ENCODE data around the gene GLIS1. TPM values are rescaled to one million over a fixed set of nuclear protein-coding genes. Genes with fewer than 3 reads are reported as not detected.

The GLIS1 gene
- total and polyA plus RNA-seq, 2 donors = 0.42 to 2.0 TPM

DNA sequence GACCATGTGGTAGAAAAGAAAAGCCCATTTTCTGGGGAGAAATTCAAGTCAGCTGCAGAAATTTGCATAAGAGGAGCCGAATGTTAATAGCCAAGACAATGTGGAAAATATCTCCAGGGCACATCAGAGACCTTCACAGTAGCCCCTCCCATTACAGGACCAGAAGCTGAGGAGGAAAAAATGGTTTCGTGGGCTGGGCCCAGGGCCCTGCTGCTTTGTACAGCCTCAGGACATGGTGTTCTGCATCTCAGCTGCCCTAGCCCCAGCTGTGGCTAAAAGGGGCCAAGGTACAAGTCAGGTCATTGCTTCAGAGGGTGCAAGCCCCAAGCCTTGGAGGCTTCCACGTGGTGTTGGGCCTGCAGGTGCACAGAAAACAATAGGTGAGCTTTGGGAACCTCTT, 171.5 kb downstream of the GLIS1 start:
- H3K4me1 ChIP-seq (ENCODE audit: insufficient read depth) = no peaks in the 10 kb centered on the region
- H3K27ac ChIP-seq (ENCODE audit: low read depth) = no peak overlapping the region
- no peak for DNase-seq (ENCODE audit: extremely low spot score)
- 71% methylated on average over 3 of the region's 3 CpGs for WGBS
- H3K4me3 ChIP-seq (ENCODE audit: low read depth, low read length) = no peak overlapping the region
- H3K36me3 ChIP-seq (ENCODE audit: insufficient read depth) = no peaks in the 10 kb centered on the region

DNA sequence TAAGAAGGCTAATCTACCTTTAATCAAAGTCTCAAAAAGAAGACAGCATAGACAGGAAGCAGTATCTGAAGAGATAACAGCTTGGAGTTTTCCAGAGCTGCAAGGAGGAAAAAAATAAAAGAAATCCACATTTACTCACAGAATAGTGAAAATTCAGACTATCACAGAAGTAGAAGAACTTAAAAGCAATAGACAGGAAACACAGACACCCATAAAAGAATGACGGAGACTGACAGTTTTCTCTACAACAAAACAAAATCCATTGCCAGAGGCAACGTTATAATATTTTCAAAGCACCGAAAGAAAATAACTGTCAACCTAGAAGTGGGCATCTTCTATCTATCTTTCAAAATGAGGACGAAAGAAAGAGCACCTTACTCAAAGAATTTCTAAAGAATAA, 175.4 kb downstream of the GLIS1 start:
- Histone ChIP-seq H3K4me3 (ENCODE audit: low read depth, low read length) (no peak overlapping the region), H3K4me1 (ENCODE audit: insufficient read depth) (no peaks in the 10 kb centered on the region), H3K27ac (ENCODE audit: low read depth) (no peak overlapping the region), H3K36me3 (ENCODE audit: insufficient read depth) (no peaks in the 10 kb centered on the region)
- no peak for DNase-seq (ENCODE audit: extremely low spot score)
- 63% methylated on average over 4 of the region's 4 CpGs for WGBS

GRCh38 chr1:53562981-53563379, 176.0 kb downstream of the GLIS1 start:
- Histone ChIP-seq H3K4me1 (ENCODE audit: insufficient read depth) (no peaks in the 10 kb centered on the region), H3K4me3 (ENCODE audit: low read depth, low read length) (no peak overlapping the region), H3K27ac (ENCODE audit: low read depth) (no peak overlapping the region), H3K36me3 (ENCODE audit: insufficient read depth) (no peaks in the 10 kb centered on the region)
- 93% methylated on average over 3 of the region's 3 CpGs for WGBS
- no peak for DNase-seq (ENCODE audit: extremely low spot score)

DNA sequence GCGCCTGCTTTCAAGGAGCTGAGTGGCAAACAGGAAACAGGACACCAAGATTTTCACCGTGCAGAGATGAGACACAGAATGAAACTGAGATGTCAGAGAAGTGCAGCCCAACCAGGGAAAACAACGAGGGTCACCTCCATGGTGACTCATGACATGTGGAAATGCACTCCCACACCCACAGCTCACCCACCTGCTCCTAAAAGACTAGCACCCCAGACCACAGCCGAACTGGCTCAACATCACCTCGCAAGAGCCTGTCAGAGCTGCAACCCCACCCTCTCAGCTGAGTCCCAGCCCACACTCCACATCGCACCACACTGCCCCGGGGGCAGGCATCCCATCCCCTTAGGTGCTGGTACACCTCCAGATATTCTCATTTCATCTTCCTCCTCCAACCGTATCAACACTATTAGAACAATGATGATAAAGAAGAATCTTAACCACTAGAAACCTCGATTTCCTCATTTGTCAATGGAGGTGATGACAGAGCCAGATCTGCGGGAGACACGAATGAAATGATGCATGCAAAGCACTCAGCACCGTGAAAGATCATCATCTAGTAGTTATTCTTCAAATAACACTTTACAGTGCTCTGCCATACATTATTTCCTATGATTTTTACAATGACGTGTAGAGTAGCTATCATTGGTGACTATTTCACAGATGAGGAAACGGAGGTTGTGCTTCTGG, 176.5 kb downstream of the GLIS1 start:
- no peak overlapping the region for H3K27ac ChIP-seq (ENCODE audit: low read depth)
- H3K36me3 ChIP-seq (ENCODE audit: insufficient read depth) = no peaks in the 10 kb centered on the region
- no peaks in the 10 kb centered on the region for H3K4me1 ChIP-seq (ENCODE audit: insufficient read depth)
- DNase-seq (ENCODE audit: extremely low spot score) = no peak
- H3K4me3 ChIP-seq (ENCODE audit: low read depth, low read length) = no peak overlapping the region
- WGBS = 72% methylated on average over 14 of the region's 14 CpGs

GRCh38 chr1:53561503-53562105, 177.4 kb downstream of the GLIS1 start:
- 74% methylated on average over 11 of the region's 11 CpGs for WGBS
- no peaks in the 10 kb centered on the region for H3K36me3 ChIP-seq (ENCODE audit: insufficient read depth)
- DNase-seq (ENCODE audit: extremely low spot score) = no peak
- no peak overlapping the region for H3K27ac ChIP-seq (ENCODE audit: low read depth)
- H3K4me1 ChIP-seq (ENCODE audit: insufficient read depth) = no peaks in the 10 kb centered on the region
- no peak overlapping the region for H3K4me3 ChIP-seq (ENCODE audit: low read depth, low read length)

GRCh38 chr1:53560581-53561502, 178.1 kb downstream of the GLIS1 start:
- no peaks in the 10 kb centered on the region for H3K36me3 ChIP-seq (ENCODE audit: insufficient read depth)
- H3K4me3 ChIP-seq (ENCODE audit: low read depth, low read length) = no peak overlapping the region
- no peak overlapping the region for H3K27ac ChIP-seq (ENCODE audit: low read depth)
- DNase-seq (ENCODE audit: extremely low spot score) = no peak
- H3K4me1 ChIP-seq (ENCODE audit: insufficient read depth) = no peaks in the 10 kb centered on the region
- WGBS = 82% methylated on average over 15 of the region's 15 CpGs

DNA sequence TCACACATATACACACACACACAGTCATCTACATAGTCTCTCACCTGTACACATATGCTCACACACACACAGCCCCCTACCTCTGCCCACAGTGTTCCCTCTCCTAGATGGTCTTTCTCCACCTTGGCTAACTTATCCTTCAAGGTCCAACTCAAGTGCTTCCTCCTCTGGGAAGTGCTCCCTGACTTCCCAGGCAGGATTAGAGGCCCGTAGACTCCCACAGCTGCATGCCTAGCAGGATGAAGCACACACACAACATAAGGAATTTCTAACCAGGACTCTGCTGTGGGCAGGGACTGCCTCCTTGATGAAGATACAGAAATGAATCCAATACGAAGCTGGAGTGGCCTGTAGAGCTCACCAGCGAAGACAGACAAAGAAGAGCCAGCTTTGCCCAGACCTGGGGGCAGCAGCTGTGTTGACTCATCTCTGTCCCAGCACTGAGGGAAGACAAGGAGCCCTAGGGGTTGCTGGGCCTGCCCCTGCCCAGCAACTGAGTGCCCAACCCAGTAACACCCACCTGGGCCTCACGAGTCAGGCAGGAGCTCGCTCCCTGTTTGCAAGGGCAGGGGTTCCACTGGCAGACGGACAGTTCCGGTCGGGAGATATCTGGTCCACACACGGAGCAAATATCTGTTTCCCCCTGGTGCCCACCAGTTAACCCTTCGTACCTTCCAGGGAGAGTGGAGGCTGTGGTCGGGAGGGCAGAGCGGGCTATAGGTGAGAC, 178.9 kb downstream of the GLIS1 start:
- no peak for DNase-seq (ENCODE audit: extremely low spot score)
- WGBS = 87% methylated on average over 12 of the region's 12 CpGs
- H3K4me1 ChIP-seq (ENCODE audit: insufficient read depth) = no peaks in the 10 kb centered on the region
- no peak overlapping the region for H3K4me3 ChIP-seq (ENCODE audit: low read depth, low read length)
- H3K36me3 ChIP-seq (ENCODE audit: insufficient read depth) = no peaks in the 10 kb centered on the region
- H3K27ac ChIP-seq (ENCODE audit: low read depth) = no peak overlapping the region

DNA sequence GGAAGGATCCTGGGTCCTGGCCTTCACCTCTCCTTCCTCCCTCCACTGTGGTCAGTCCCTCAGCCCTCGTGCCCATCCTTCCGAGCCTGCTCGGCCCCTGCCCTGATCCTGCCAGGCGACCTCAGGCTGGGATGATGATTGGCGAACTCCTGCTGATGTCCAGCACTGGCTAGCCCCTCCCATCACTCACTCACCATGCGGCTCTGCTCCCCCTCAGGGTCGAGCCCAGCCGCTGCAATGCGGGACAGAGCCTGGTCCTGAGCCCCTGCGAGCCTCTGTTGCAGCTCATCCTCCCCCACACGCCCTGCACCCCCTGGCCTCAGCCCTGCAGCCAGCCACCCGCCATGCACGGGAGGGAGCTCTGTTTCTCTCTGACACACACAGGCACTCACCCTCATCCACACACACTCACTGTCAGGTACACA, 179.6 kb downstream of the GLIS1 start:
- no peaks in the 10 kb centered on the region for H3K36me3 ChIP-seq (ENCODE audit: insufficient read depth)
- no peak overlapping the region for H3K4me3 ChIP-seq (ENCODE audit: low read depth, low read length)
- no peak for DNase-seq (ENCODE audit: extremely low spot score)
- 81% methylated on average over 13 of the region's 13 CpGs for WGBS
- H3K27ac ChIP-seq (ENCODE audit: low read depth) = no peak overlapping the region
- no peaks in the 10 kb centered on the region for H3K4me1 ChIP-seq (ENCODE audit: insufficient read depth)

DNA sequence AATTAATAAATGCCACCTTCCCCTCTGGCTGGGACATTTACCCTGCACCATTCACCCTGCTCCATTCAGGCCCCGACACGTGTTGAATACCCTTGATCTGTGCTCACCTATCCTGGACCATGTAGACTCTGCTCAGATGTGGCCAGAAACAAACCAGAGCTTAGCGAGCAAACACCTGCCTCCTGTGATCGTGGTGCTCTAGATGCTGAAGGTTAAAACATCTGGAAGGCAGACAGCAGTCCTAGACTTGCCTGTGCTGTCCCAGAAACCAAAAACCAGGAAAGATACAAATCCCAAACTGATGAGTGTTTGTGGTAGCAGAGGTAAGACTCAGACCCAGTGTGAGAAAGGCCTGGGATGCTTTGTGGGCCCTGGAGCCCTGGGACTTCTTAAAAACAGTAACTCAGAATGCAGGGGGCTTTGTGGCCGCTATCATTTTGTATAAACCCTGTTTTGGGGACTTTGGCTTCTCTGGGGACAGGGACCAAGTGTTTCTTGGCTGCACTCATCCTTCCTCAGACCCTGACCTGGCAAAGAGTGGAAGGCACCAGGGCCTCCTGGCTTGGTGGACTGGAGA, 180.1 kb downstream of the GLIS1 start:
- H3K36me3 ChIP-seq (ENCODE audit: insufficient read depth) = no peaks in the 10 kb centered on the region
- no peak for DNase-seq (ENCODE audit: extremely low spot score)
- no peak overlapping the region for H3K27ac ChIP-seq (ENCODE audit: low read depth)
- WGBS = 92% methylated on average over 5 of the region's 5 CpGs
- no peaks in the 10 kb centered on the region for H3K4me1 ChIP-seq (ENCODE audit: insufficient read depth)
- H3K4me3 ChIP-seq (ENCODE audit: low read depth, low read length) = no peak overlapping the region

DNA sequence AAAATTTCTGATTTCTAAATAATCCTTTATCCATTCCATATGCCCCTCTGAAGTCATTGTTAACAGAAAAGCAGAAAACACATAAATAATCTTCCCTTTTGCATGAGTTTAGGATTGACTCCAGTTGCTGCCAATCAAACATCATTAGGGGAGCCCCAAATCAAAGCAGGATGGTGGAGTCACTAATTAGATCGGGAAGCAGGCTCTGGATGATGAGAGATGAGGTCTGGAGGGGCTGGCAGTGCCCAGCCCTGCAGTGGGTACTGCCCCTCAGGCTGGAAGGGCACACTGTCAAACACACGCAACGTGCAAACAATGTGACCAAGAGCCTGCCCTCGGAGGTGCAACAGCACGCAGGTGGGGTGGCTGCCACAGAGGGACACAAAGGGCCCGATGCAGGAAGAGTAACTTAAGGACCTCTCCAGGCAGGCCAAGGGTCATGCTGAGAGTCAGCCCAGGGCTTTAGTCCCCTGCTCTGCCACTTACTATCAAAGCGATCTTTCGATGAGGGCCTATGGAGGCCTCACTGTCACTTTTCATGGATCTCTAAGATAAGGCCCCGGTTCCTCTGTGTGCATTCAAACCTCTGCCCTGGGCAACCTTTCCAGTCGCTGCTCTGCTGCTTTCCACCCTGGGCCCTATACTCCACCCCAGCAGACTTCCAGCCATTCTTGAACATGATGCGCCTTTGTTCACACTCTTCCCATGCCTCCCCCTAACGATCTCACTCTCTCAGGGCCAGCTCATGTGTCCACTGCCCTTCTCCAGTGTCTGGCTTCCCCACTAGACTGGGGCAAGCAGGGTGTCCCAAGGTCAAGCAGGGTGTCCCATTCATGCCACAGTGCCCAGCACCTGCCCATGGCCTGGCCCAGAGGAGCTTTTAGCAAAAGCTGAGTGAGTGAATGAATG, 180.9 kb downstream of the GLIS1 start:
- no peak for DNase-seq (ENCODE audit: extremely low spot score)
- no peaks in the 10 kb centered on the region for H3K4me1 ChIP-seq (ENCODE audit: insufficient read depth)
- WGBS = 84% methylated on average over 12 of the region's 12 CpGs

GRCh38 chr1:53557369-53557768, 181.6 kb downstream of the GLIS1 start:
- no peak overlapping the region for H3K4me3 ChIP-seq (ENCODE audit: low read depth, low read length)
- 88% methylated on average over 4 of the region's 4 CpGs for WGBS
- DNase-seq (ENCODE audit: extremely low spot score) = no peak
- no peaks in the 10 kb centered on the region for H3K4me1 ChIP-seq (ENCODE audit: insufficient read depth)
- no peak overlapping the region for H3K27ac ChIP-seq (ENCODE audit: low read depth)
- H3K36me3 ChIP-seq (ENCODE audit: insufficient read depth) = no peaks in the 10 kb centered on the region

More for the DNA sequence above, 180.9 kb downstream of the GLIS1 start:
- H3K27ac ChIP-seq (ENCODE audit: low read depth) = no peak overlapping the region
- no peaks in the 10 kb centered on the region for H3K36me3 ChIP-seq (ENCODE audit: insufficient read depth)
- H3K4me3 ChIP-seq (ENCODE audit: low read depth, low read length) = no peak overlapping the region

DNA sequence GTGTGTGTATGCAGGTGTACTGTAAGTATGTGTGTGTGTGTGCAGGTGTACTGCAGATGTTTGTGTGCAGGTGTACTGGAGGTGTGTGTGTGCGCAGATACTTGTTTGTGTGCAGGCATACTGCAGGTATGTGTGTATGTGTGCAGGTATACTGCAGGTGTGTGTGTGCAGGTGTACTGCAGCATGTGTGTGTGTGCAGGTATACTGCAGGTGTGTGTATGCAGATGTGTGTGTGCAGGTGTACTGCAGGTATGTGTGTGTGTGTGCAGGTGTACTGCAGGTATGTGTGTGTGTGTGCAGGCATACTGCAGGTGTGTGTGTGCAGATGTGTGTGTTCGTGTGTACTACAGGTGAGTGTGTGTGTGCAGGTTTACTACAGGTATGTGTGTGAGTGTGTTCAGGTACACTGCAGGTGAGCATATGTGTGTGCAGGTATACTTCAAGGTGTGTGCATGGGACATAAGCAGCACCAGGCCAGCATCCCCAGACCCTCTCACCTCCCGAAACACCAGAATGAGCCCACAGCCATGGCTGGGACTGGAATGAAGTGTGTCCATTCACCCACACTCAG, 182.2 kb downstream of the GLIS1 start:
- H3K4me1 ChIP-seq (ENCODE audit: insufficient read depth) = no peaks in the 10 kb centered on the region
- WGBS = over 99% methylated on average over 3 of the region's 3 CpGs
- H3K27ac ChIP-seq (ENCODE audit: low read depth) = no peak overlapping the region
- DNase-seq (ENCODE audit: extremely low spot score) = no peak
- no peaks in the 10 kb centered on the region for H3K36me3 ChIP-seq (ENCODE audit: insufficient read depth)
- no peak overlapping the region for H3K4me3 ChIP-seq (ENCODE audit: low read depth, low read length)
